ENCODE results near the gene NIPAL4. TPM values are rescaled to one million over a fixed set of nuclear protein-coding genes. Genes with fewer than 3 reads are reported as not detected.
"Not testable (repeated sequence)": the region's sequence is repeated elsewhere in the genome, so short reads cannot be mapped to it uniquely, and the experiment has no call there.

Gene NIPAL4
- total RNA-seq: not detected
- long read RNA-seq: 0 reads

DNA sequence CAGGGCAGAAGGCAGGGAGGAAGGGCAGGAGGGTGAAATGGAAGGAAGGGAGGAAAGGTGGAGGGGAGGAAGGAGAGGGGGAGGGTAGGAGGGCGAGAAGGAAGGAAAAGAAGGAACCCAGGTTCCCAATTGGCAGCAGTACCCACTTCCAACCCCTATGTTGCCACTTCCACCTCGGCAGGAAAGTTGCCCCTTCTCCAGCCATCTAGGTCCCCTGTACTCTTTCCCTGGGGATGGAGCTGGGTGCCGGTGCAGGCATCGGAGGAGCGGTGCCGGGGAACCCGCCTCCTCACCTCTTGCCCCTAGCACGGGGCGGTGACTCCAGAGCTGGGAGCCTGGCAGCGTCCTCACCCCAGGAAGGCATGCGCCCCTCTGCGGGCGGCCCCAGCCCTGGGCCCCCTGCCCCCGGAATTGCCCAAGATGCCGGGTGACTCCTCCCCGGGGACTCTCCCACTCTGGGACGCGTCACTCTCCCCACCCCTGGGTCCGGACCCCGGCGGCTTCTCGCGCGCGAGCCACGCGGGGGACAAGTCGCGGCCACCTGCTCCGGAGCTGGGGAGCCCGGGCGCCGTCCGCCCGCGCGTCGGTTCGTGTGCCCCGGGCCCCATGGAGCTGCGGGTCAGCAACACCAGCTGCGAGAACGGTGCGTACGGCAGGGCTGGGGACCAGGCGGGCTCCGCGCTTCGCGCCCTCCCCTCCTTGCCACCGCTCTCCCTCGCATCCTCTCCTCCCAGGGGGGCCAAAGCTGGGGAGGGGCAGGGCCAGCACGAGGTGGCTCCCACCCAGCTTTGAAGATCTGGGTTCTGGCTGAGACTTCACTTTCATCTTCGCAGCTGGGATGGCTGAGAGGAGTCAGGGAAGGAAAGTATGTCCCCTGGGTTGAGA, at the start of gene NIPAL4:
Gene NIPAL4 (plus strand): TSS at position 499 of the 885 bp plus-strand sequence. CDS start 108 bp downstream, at position 607.
- DNase-seq (peak; percentile 42), ATAC-seq (ENCODE audit: poor library complexity) (peak; percentile 45)
- intact Hi-C loops (cut with DNase I): no loop called here

GRCh38 chr5:157415838-157416237, 44.2 kb upstream of the NIPAL4 start:
- no peak for ATAC-seq (ENCODE audit: poor library complexity)
- no peak for DNase-seq
- intact Hi-C loops (cut with DNase I): no loop called here

DNA sequence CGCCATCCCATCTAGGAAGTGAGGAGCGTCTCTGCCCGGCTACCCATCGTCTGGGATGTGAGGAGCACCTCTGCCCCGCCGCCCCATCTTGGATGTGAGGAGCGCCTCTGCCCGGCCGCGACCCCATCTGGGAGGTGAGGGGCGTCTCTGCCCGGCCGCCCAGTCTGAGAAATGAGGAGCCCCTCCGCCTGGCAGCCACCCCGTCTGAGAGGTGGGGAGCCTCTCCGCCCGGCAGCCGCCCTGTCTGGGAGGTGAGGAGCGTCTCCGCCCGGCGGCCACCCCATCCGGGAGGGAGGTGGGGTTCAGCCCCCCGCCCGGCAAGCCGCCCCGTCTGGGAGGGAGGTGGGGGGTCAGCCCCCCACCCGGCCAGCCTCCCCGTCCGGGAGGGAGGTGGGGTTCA, 40.5 kb upstream of the NIPAL4 start:
- ATAC-seq (ENCODE audit: poor library complexity); DNase-seq; intact Hi-C loops (cut with DNase I): not testable (repeated sequence)

- intact Hi-C loops (cut with DNase I): loop anchor here (5.0 kb wide), 2 partner anchors 42 to 287 kb away; no protein-coding TSS in a partner anchor
- DNase-seq; ATAC-seq (ENCODE audit: poor library complexity): not testable (repeated sequence)
These were observed 30.1 kb upstream of the NIPAL4 start for GRCh38 chr5:157429920-157430319.

DNA sequence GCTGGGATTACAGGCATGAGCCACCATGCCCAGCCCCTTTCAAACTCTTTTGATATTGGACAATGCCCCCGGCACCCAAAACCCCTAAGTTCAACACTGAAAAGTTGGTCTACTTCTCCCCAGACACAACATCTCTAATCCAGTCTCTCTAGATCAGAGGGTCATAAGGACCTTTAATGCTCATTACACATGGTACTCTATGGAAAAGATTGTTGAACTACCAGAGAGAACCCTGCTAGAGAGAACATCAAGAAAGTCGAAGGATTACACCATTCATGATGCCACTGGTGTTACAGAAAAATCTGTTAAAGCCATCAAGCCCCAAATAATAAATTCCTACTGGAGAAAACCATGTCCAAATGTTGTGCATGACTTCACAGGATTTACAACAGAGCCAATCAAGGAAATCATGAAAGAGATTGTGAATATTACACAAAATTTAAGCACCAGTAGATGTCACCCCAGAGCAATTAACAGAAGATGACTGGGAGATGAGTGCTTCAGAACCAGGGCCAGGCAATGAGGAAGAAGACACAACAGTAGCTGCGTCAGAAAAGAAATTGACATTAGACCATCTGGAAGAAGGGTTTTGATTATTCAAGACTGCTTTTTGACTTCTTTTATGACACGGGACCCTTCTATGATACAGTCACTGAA, 28.3 kb upstream of the NIPAL4 start:
- ATAC-seq (ENCODE audit: poor library complexity): peak; percentile 85
- no peak for DNase-seq
- intact Hi-C loops (cut with DNase I): loop anchor here (5.0 kb wide), 2 partner anchors 41 to 286 kb away; no protein-coding TSS in a partner anchor

GRCh38 chr5:157434096-157434495, 25.9 kb upstream of the NIPAL4 start:
- intact Hi-C loops (cut with DNase I): loop anchor here (5.0 kb wide), 2 partner anchors 38 to 283 kb away; no protein-coding TSS in a partner anchor
- ATAC-seq (ENCODE audit: poor library complexity): no peak
- DNase-seq: no peak

GRCh38 chr5:157443041-157443549, 16.9 kb upstream of the NIPAL4 start:
- intact Hi-C loops (cut with DNase I): no loop called here
- ATAC-seq (ENCODE audit: poor library complexity): peak; percentile 45
- no peak for DNase-seq

GRCh38 chr5:157444224-157444623, 15.8 kb upstream of the NIPAL4 start:
- ATAC-seq (ENCODE audit: poor library complexity) (no peak), DNase-seq (no peak)
- intact Hi-C loops (cut with DNase I): no loop called here

- intact Hi-C loops (cut with DNase I): no loop called here
- DNase-seq (no peak), ATAC-seq (ENCODE audit: poor library complexity) (no peak)
These were observed 14.1 kb upstream of the NIPAL4 start for GRCh38 chr5:157445745-157446411.

- intact Hi-C loops (cut with DNase I): no loop called here
- no peak for DNase-seq
- no peak for ATAC-seq (ENCODE audit: poor library complexity)
These were observed 13.5 kb upstream of the NIPAL4 start for GRCh38 chr5:157446412-157446935.

DNA sequence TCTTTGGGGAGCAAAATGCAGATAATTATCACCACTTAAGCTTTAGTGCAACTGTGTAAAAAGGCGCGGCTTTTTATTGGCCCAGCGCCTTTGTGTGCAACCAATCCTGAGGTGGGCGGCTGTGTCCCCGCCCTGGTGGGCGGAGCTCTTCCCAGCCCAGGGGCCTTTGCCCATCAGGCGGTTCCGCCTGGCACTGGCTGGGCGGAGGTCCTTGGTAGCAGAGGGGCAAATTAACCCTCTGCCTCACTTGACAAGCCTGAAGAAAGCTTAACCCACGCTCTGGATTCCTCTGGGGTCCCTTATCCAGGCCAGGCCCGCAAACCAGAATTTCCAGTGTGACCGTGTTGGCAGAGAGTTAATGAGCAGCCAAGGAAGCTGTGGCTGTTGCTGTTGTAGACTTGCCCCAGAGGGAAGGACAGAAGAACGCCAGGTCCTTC, 12.8 kb upstream of the NIPAL4 start:
- intact Hi-C loops (cut with DNase I): no loop called here

DNA sequence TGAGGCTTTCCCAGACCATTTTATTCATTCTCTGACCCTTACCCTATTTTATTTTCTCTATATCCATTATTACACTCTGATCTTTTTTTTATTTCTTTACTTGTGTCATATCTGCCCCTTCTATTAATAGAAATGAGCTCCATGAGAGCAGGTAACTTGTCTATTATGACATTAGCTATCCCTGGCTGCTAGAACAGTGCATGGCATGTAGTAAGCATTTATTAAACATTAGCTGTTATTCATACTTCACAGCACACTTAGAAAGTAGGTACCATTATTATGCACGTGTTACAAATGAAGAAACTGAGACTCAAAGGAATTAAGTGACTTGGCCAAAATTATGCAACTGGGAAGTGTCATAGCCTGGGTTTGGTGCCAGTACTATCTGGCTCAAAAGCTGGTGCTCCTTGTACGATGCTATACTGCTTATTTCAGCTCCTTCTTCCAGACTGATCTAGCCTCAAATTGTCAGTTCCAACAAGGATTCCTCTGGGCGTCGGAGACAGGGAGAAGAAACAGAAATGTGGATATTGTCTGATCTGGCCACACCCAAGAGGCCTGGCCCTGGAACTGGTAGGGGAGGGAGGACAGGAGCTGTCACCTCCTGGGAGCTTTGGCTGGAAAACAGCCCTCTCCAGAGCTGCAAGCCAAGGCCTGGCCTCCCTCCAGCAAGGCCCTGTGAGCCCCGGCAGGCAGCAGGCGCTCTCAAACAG, 10.8 kb upstream of the NIPAL4 start:
- DNase-seq (peak; percentile 90), ATAC-seq (ENCODE audit: poor library complexity) (peak; percentile 96)

More for the DNA sequence above, 12.8 kb upstream of the NIPAL4 start:
- ATAC-seq (ENCODE audit: poor library complexity) (no peak), DNase-seq (no peak)

GRCh38 chr5:157450024-157450423, 10.0 kb upstream of the NIPAL4 start:
- intact Hi-C loops (cut with DNase I): no loop called here
- ATAC-seq (ENCODE audit: poor library complexity): no peak

More for the DNA sequence above, 10.8 kb upstream of the NIPAL4 start:
- intact Hi-C loops (cut with DNase I): no loop called here

DNA sequence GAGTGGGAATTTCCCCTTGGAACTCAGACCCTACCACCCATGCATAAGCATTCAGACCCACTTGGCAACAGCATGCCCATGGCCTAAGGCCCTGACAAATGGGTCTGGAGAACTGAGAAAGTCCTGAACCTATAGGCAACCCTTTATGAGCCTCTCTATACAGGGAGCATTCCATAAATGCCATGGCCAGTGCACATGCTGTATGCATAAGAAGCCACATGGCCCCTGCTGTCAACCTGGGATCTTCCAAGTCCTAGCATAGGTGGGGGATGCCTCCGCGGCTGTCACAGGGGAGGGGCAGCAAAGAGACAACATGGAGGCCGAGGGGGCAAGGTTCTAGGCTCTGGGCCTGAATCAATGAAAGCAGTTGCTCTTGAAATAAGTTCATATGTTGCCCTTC, 8.2 kb upstream of the NIPAL4 start:
- ATAC-seq (ENCODE audit: poor library complexity) (no peak), DNase-seq (no peak)
- intact Hi-C loops (cut with DNase I): no loop called here

More at GRCh38 chr5:157450024-157450423, 10.0 kb upstream of the NIPAL4 start:
- no peak for DNase-seq

- DNase-seq: no peak
- intact Hi-C loops (cut with DNase I): no loop called here
These were observed 5.7 kb upstream of the NIPAL4 start for GRCh38 chr5:157454273-157454672.

DNA sequence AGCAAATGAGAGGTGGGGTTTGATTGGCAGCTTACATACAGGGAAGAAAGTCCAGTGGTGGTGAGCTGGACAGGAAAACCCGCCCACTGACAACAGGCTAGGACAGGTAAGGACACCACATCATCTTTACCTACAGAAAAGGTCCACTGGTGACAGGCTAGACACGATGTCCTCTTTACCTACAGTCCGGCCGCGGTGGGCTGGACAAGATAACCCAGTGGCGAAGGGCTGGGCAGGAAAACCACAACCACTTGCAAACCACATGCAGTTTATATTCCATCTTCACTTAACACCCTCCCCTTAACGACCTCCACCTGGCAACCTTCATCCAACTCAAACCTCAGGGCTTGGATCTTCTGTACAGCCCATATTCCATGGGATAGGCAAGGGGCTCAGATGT, 5.0 kb upstream of the NIPAL4 start:
- DNase-seq (no peak), ATAC-seq (ENCODE audit: poor library complexity) (no peak)
- intact Hi-C loops (cut with DNase I): no loop called here

More at GRCh38 chr5:157454273-157454672, 5.7 kb upstream of the NIPAL4 start:
- ATAC-seq (ENCODE audit: poor library complexity): no peak

- no peak for ATAC-seq (ENCODE audit: poor library complexity)
- DNase-seq: no peak
- intact Hi-C loops (cut with DNase I): no loop called here
These were observed 3.7 kb upstream of the NIPAL4 start for GRCh38 chr5:157456301-157456700.

- no peak for ATAC-seq (ENCODE audit: poor library complexity)
- intact Hi-C loops (cut with DNase I): no loop called here
These were observed 2.6 kb upstream of the NIPAL4 start for GRCh38 chr5:157457391-157457790.

More at GRCh38 chr5:157457391-157457790, 2.6 kb upstream of the NIPAL4 start:
- no peak for DNase-seq

Data from Right ventricle myocardium superior (tissue), 1 donor.